SK-N-SH (cell line): ENCODE data around the gene SAPCD2. TPM values are rescaled to one million over a fixed set of nuclear protein-coding genes. Genes with fewer than 3 reads are reported as not detected.

Experiments
- CTCF ChIA-PET: fragments of 300-600, 350-600 bp; formaldehyde crosslinking; extraction: SDS; loops from one replicate; lab custom pipeline; 2021; lab: Yijun Ruan, JAX
- POLR2A ChIA-PET: fragments of 350-600 bp; sonication (Branson Sonifier 250); formaldehyde crosslinking; extraction: SDS; loops from one replicate; lab custom pipeline; 2020; ENCODE audit warnings: antibody characterized with exemption, inconsistent platforms; lab: Yijun Ruan, JAX
- DNase-seq: peaks from one replicate; pipeline ENCODE4 v3.0.0; 2012
- H2AFZ ChIP-seq: fragments of 200-600 bp; sonication (generic); 2 replicates; pipeline ENCODE4 v1.8.1; 2016; ENCODE audit warnings: antibody characterized with exemption, mild to moderate bottlenecking, low read depth
- H3F3A ChIP-seq: fragments of 200-600 bp; sonication (generic); replicated peaks from 2 replicates; pipeline ENCODE3; 2016; ENCODE audit warnings: antibody characterized with exemption, mild to moderate bottlenecking; ENCODE audit not compliant: insufficient read depth
- H3K27ac ChIP-seq, 2 experiments: fragments of 200-500 bp in 1 of 2; fragments of 200-600 bp in 1 of 2; sonication (Bioruptor generic) in 1 of 2; sonication (generic), shearing (Covaris generic) in 1 of 2; 2 replicates each; pipeline versions ENCODE4 v1.5.1 to v1.6.1; 2014 to 2016; ENCODE audit warnings: low read depth in 2 of 2, inconsistent platforms in 1 of 2, low read length in 1 of 2, mild to moderate bottlenecking in 1 of 2, mixed read lengths in 1 of 2
- H3K27me3 ChIP-seq: fragments of 200-600 bp; sonication (generic), shearing (Covaris generic); 2 replicates; pipeline ENCODE4 v1.6.1; 2016; ENCODE audit warnings: mixed run types; ENCODE audit not compliant: insufficient read depth
- H3K36me3 ChIP-seq, 2 experiments: fragments of 200-500 bp in 1 of 2; fragments of 200-600 bp in 1 of 2; sonication (Bioruptor generic) in 1 of 2; sonication (generic) in 1 of 2; replicated peaks in 1 of 2; 2 replicates each; pipeline versions ENCODE3 to v1.5.1; 2014 to 2016; ENCODE audit warnings: low read length in 1 of 2, mild to moderate bottlenecking in 1 of 2; ENCODE audit not compliant: insufficient read depth in 2 of 2, control insufficient read depth in 1 of 2
- H3K4me1 ChIP-seq, 2 experiments: fragments of 200-500 bp in 1 of 2; fragments of 200-600 bp in 1 of 2; sonication (Bioruptor generic) in 1 of 2; sonication (generic), shearing (Covaris generic) in 1 of 2; 2 replicates each; pipeline versions ENCODE4 v1.5.1 to v1.6.1; 2014 to 2016; ENCODE audit warnings: low read depth in 1 of 2, low read length in 1 of 2, mixed run types in 1 of 2; ENCODE audit not compliant: insufficient read depth in 2 of 2, control insufficient read depth in 1 of 2
- H3K4me2 ChIP-seq: fragments of 200-600 bp; sonication (generic), shearing (Covaris generic); 2 replicates; pipeline ENCODE4 v1.6.1; 2017; ENCODE audit warnings: mixed run types
- H3K4me3 ChIP-seq, 2 experiments: fragments of 200-500 bp in 1 of 2; fragments of 200-600 bp in 1 of 2; sonication (Bioruptor generic) in 1 of 2; sonication (generic), shearing (Covaris generic) in 1 of 2; 2 replicates each; pipeline versions ENCODE4 v1.5.1 to v1.8.1; 2014 to 2016; ENCODE audit warnings: low read depth in 2 of 2, inconsistent platforms in 1 of 2, low read length in 1 of 2, mild to moderate bottlenecking in 1 of 2, mixed read lengths in 1 of 2, moderate library complexity in 1 of 2
- H3K79me2 ChIP-seq: fragments of 200-600 bp; sonication (generic); 2 replicates; pipeline ENCODE4 v1.8.1; 2017; ENCODE audit warnings: mild to moderate bottlenecking; ENCODE audit not compliant: insufficient read depth
- H3K9ac ChIP-seq: fragments of 200-600 bp; sonication (generic); 2 replicates; pipeline ENCODE4 v1.6.1; 2017; ENCODE audit warnings: mixed run types
- H3K9me2 ChIP-seq: fragments of 200-600 bp; sonication (generic); 2 replicates; pipeline ENCODE4 v1.6.1; 2017; ENCODE audit warnings: mixed run types
- H3K9me3 ChIP-seq: fragments of 200-600 bp; sonication (generic); 2 replicates; pipeline ENCODE4 v1.6.1; 2017; ENCODE audit warnings: mixed run types, mild to moderate bottlenecking, moderate library complexity
- H4K20me1 ChIP-seq: fragments of 200-600 bp; sonication (generic); 2 replicates; pipeline ENCODE4 v1.6.1; 2017; ENCODE audit warnings: mild to moderate bottlenecking, mixed run types; ENCODE audit not compliant: insufficient read depth
- CHD2 ChIP-seq: fragments of 150-350 bp; IDR thresholded peaks from 2 replicates; pipeline ENCODE4 v1.6.1; 2018; ENCODE audit warnings: low read length; ENCODE audit not compliant: partially characterized antibody
- ELF1 ChIP-seq: IDR thresholded peaks from 2 replicates; pipeline ENCODE4 v1.4.0; 2012
- EP300 ChIP-seq, 2 experiments: IDR thresholded peaks; 2 replicates each; pipeline versions ENCODE4 v1.4.0 to v1.6.1; 2012; ENCODE audit warnings: borderline replicate concordance in 1 of 2, low read depth in 1 of 2, low read length in 1 of 2
- EZH2phosphoT487 ChIP-seq: fragments of 200-600 bp; sonication (generic); IDR thresholded peaks from 2 replicates; pipeline ENCODE4 v1.6.1; 2017; ENCODE audit warnings: low read depth, mixed run types, mild to moderate bottlenecking, antibody characterized with exemption, moderate library complexity, borderline replicate concordance
- FOSL2 ChIP-seq: IDR thresholded peaks from 2 replicates; pipeline ENCODE4 v1.4.0; 2012; ENCODE audit warnings: low read depth, mild to moderate bottlenecking, moderate library complexity, borderline replicate concordance
- FOXJ3 ChIP-seq: sonication (generic); formaldehyde crosslinking; IDR thresholded peaks from 2 replicates; pipeline ENCODE4 v1.5.1; 2020; ENCODE audit warnings: mild to moderate bottlenecking, missing genetic modification reagents
- GABPA ChIP-seq: IDR thresholded peaks from 2 replicates; pipeline ENCODE4 v1.4.0; 2012; ENCODE audit warnings: low read depth, mild to moderate bottlenecking
- GATA2 ChIP-seq: sonication (generic); formaldehyde crosslinking; IDR thresholded peaks from 2 replicates; pipeline ENCODE4 v1.5.0; 2020; ENCODE audit warnings: mild to moderate bottlenecking, missing genetic modification reagents
- JUND ChIP-seq: IDR thresholded peaks from 2 replicates; pipeline ENCODE4 v1.4.0; 2012
- MAX ChIP-seq: IDR thresholded peaks from 2 replicates; pipeline ENCODE4 v1.4.0; 2012; ENCODE audit warnings: low read depth
- MEF2A ChIP-seq: IDR thresholded peaks from 2 replicates; pipeline ENCODE4 v1.4.0; 2012; ENCODE audit warnings: low read depth, borderline replicate concordance
- MXI1 ChIP-seq: IDR thresholded peaks from 2 replicates; pipeline ENCODE4 v1.6.1; 2012; ENCODE audit warnings: mild to moderate bottlenecking, low read depth, low read length, improper control_type of control experiment
- NFIC ChIP-seq: IDR thresholded peaks from 2 replicates; pipeline ENCODE4 v1.4.0; 2012; ENCODE audit warnings: borderline replicate concordance
- NRF1 ChIP-seq: IDR thresholded peaks from 2 replicates; pipeline ENCODE4 v1.6.1; 2012; ENCODE audit warnings: low read depth, mild to moderate bottlenecking, low read length
- PBX3 ChIP-seq: IDR thresholded peaks from 2 replicates; pipeline ENCODE4; 2012
- POLR2AphosphoS5 ChIP-seq: IDR thresholded peaks from 2 replicates; pipeline ENCODE4 v1.6.1; 2012; ENCODE audit warnings: low read depth, low read length
- RCOR1 ChIP-seq: fragments of 150-350 bp; IDR thresholded peaks from 2 replicates; pipeline ENCODE4 v1.6.1; 2017; ENCODE audit warnings: antibody characterized with exemption, low read length
- SIN3A ChIP-seq: IDR thresholded peaks from 2 replicates; pipeline ENCODE4 v1.6.1; 2012; ENCODE audit warnings: low read depth, mild to moderate bottlenecking, low read length, moderate library complexity, borderline replicate concordance
- SMC3 ChIP-seq: IDR thresholded peaks from 2 replicates; pipeline ENCODE4 v1.6.1; 2012; ENCODE audit warnings: low read depth, low read length, improper control_type of control experiment
- TAF1 ChIP-seq: IDR thresholded peaks from 2 replicates; pipeline ENCODE4 v1.6.1; 2012; ENCODE audit warnings: low read depth, mild to moderate bottlenecking, low read length, moderate library complexity, borderline replicate concordance
- TCF12 ChIP-seq: IDR thresholded peaks from 2 replicates; pipeline ENCODE4 v1.4.0; 2012
- YY1 ChIP-seq: IDR thresholded peaks from 2 replicates; pipeline ENCODE4 v1.4.0; 2012; ENCODE audit warnings: low read depth, mild to moderate bottlenecking
- ZBTB33 ChIP-seq: IDR thresholded peaks from 2 replicates; pipeline ENCODE4 v1.4.0; 2012; ENCODE audit warnings: low read depth, borderline replicate concordance
- WGBS: methylation state at CpG from one replicate; pipeline ENCODE4 v1.1.6; 2017; ENCODE audit warnings: low lambda C conversion rate; 5-methylcytosine and 5-hydroxymethylcytosine counted together
- polyA plus RNA-seq, 3 experiments: library from polyadenylated mRNA; depleted of rRNA; stranded (reverse); fragments of >200 nt; gene quantifications; 2 replicates each; pipeline ENCODE4 v1.2.3, GENCODE V29; 2012
- TF ChIP-seq, protein P1 (sequence below): fragments of 150-350 bp; IDR thresholded peaks from 2 replicates; pipeline ENCODE4 v1.6.1; 2016; ENCODE audit warnings: mild to moderate bottlenecking, low read depth, low read length
- TF ChIP-seq, protein P2 (sequence below): IDR thresholded peaks from 2 replicates; pipeline ENCODE4 v1.4.0; 2012; ENCODE audit warnings: low read depth, borderline replicate concordance
- TF ChIP-seq, protein P3 (sequence below): fragments of 150-350 bp; IDR thresholded peaks from 2 replicates; pipeline ENCODE4 v1.6.1; 2017; ENCODE audit warnings: antibody characterized with exemption, low read length, low read depth, borderline replicate concordance

The SAPCD2 gene
- polyA plus RNA-seq, 1 of the 3 experiments (the other 2 are of a cell fraction), result 6.0 TPM

GRCh38 chr9:137086531-137087408, 16.4 kb upstream of the SAPCD2 start, which contains the start of gene MAN1B1:
Gene MAN1B1 (plus strand): TSS chr9:137086985. CDS start chr9:137087000, 15 bp downstream.
- WGBS, result 0% methylated on average over 2 of the region's 101 CpGs
- peak; percentile 98 for DNase-seq
- Histone ChIP-seq H3K4me1 (peaks cover 13 to 21% of the 10 kb centered on the region in 2 experiments), H3K79me2 (peaks cover 15% of the 10 kb centered on the region; the same call in 1 of the 2 replicates), H3K27me3 (no peaks in the 10 kb centered on the region), H3K4me3 (peak within 1 kb of the TSS; percentile 80 to 93), H2AFZ (peak within 1 kb of the TSS; percentile 69; the same call in 1 of the 2 replicates), H3K36me3 (peaks cover 8 to 11% of the 10 kb centered on the region in 2 experiments), H3K4me2 (peak within 1 kb of the TSS; percentile 99), H3K9me2 (no peaks in the 10 kb centered on the region), H3F3A (peaks cover 18% of the 10 kb centered on the region), H3K9me3 (no peaks in the 10 kb centered on the region), H3K27ac (peak within 1 kb of the TSS; percentile 57 to 88), H3K9ac (peak within 1 kb of the TSS; percentile 79), H4K20me1 (no peaks in the 10 kb centered on the region)
- ChIA-PET POLR2A (interaction anchor here (0.6 to 2.1 kb wide), 9 partner anchors 9 to 308 kb away, joined by 3 to 21 read pairs (median 4); partner anchors contain the start of genes GRIN1, NPDC1, RNF208 and SAPCD2), CTCF (interaction anchor here (0.6 to 2.1 kb wide), 13 partner anchors 9 to 244 kb away, joined by 3 to 17 read pairs (median 4); partner anchors contain the start of genes AJM1, NPDC1, RNF224 and SAPCD2)
- TF ChIP-seq, protein P1, sequence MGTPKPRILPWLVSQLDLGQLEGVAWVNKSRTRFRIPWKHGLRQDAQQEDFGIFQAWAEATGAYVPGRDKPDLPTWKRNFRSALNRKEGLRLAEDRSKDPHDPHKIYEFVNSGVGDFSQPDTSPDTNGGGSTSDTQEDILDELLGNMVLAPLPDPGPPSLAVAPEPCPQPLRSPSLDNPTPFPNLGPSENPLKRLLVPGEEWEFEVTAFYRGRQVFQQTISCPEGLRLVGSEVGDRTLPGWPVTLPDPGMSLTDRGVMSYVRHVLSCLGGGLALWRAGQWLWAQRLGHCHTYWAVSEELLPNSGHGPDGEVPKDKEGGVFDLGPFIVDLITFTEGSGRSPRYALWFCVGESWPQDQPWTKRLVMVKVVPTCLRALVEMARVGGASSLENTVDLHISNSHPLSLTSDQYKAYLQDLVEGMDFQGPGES, result no peak
- TF ChIP-seq CHD2, result no peak
- no peak for TF ChIP-seq MEF2A
- no peak for TF ChIP-seq FOSL2
- peak; percentile 100 for TF ChIP-seq MXI1
- peak; percentile 99 for TF ChIP-seq NRF1
- TF ChIP-seq EP300 (IDR thresholded peaks at IDR 0.05; ENCODE audit: borderline replicate concordance in 1 of 2, low read depth in 1 of 2, low read length in 1 of 2), result no peak
- TF ChIP-seq TCF12, result no peak
- no peak for TF ChIP-seq EZH2phosphoT487
- 0 out of 2 replicates have a peak, but pooled peaks have one; percentile 5 for TF ChIP-seq RCOR1
- TF ChIP-seq, protein P2, sequence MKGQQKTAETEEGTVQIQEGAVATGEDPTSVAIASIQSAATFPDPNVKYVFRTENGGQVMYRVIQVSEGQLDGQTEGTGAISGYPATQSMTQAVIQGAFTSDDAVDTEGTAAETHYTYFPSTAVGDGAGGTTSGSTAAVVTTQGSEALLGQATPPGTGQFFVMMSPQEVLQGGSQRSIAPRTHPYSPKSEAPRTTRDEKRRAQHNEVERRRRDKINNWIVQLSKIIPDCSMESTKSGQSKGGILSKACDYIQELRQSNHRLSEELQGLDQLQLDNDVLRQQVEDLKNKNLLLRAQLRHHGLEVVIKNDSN, result peak; percentile 77; the same call in 1 of the 2 replicates
- TF ChIP-seq ZBTB33, result no peak
- peak; percentile 48 for TF ChIP-seq POLR2AphosphoS5
- peak; percentile 77 for TF ChIP-seq SIN3A
- TF ChIP-seq PBX3, result 0 out of 2 replicates have a peak, but pooled peaks have one; percentile 5
- TF ChIP-seq MAX, result peak; percentile 91
- TF ChIP-seq JUND, result no peak
- no peak for TF ChIP-seq ELF1
- peak; percentile 89 for TF ChIP-seq TAF1
- TF ChIP-seq, protein P3, sequence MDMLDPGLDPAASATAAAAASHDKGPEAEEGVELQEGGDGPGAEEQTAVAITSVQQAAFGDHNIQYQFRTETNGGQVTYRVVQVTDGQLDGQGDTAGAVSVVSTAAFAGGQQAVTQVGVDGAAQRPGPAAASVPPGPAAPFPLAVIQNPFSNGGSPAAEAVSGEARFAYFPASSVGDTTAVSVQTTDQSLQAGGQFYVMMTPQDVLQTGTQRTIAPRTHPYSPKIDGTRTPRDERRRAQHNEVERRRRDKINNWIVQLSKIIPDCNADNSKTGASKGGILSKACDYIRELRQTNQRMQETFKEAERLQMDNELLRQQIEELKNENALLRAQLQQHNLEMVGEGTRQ, result peak; percentile 60
- TF ChIP-seq NFIC, result no peak
- TF ChIP-seq SMC3, result no peak
- TF ChIP-seq FOXJ3, result no peak
- TF ChIP-seq YY1, result peak; percentile 86
- TF ChIP-seq GATA2, result no peak
- TF ChIP-seq GABPA, result no peak
